Neuronal stem cell (in vitro differentiated cells): ENCODE results near the gene RANBP17.

Experiments used
- DNase-seq: peaks from one replicate; pipeline ENCODE4 v3.0.0-alpha.2; 2013; ENCODE audit warnings: low spot score
- H2AFZ ChIP-seq: one replicate; pipeline ENCODE4 v1.6.1; 2013; ENCODE audit warnings: mild to moderate bottlenecking, low read length, inconsistent platforms
- H2AK5ac ChIP-seq: 2 replicates; pipeline ENCODE4 v1.6.1; 2013; ENCODE audit warnings: low read depth, mild to moderate bottlenecking, inconsistent platforms, low read length, moderate library complexity, mixed read lengths
- H2BK120ac ChIP-seq: 2 replicates; pipeline ENCODE4 v1.6.1; 2013; ENCODE audit warnings: low read depth, mild to moderate bottlenecking, inconsistent platforms, low read length, moderate library complexity, mixed read lengths
- H2BK12ac ChIP-seq: one replicate; pipeline ENCODE4 v1.6.1; 2013; ENCODE audit warnings: low read length, inconsistent platforms
- H2BK15ac ChIP-seq: 2 replicates; pipeline ENCODE4 v1.6.1; 2013; ENCODE audit warnings: mild to moderate bottlenecking, low read length, inconsistent platforms, mixed read lengths
- H2BK5ac ChIP-seq: one replicate; pipeline ENCODE4 v1.6.1; 2013; ENCODE audit warnings: inconsistent platforms, mild to moderate bottlenecking, low read length, moderate library complexity
- H3K14ac ChIP-seq: one replicate; pipeline ENCODE4 v1.6.1; 2013; ENCODE audit warnings: low read length, inconsistent platforms
- H3K18ac ChIP-seq: 2 replicates; pipeline ENCODE4 v1.6.1; 2013; ENCODE audit warnings: low read length, inconsistent platforms
- H3K23ac ChIP-seq: 2 replicates; pipeline ENCODE4 v1.6.1; 2013; ENCODE audit warnings: low read depth, mild to moderate bottlenecking, mixed read lengths, low read length, inconsistent platforms; ENCODE audit not compliant: poor library complexity
- H3K27ac ChIP-seq: replicated peaks from 3 replicates; pipeline ENCODE4 v1.5.1; 2013; ENCODE audit warnings: low read length, inconsistent platforms
- H3K27me3 ChIP-seq, 3 experiments: 2 replicates each; pipeline ENCODE4 v1.6.1; 2013; ENCODE audit warnings: low read length in 3 of 3, mild to moderate bottlenecking in 2 of 3, inconsistent platforms in 1 of 3, low read depth in 1 of 3, mixed read lengths in 1 of 3, moderate library complexity in 1 of 3; ENCODE audit not compliant: control insufficient read depth in 3 of 3, insufficient read depth in 3 of 3
- H3K36me3 ChIP-seq, 2 donors: replicated peaks in 1 of 2; 2 replicates each; pipeline ENCODE4 v1.6.1; 2013; ENCODE audit warnings: low read length in 2 of 2; ENCODE audit not compliant: control insufficient read depth in 2 of 2, insufficient read depth in 2 of 2
- H3K4ac ChIP-seq: 2 replicates; pipeline ENCODE4 v1.6.1; 2013; ENCODE audit warnings: inconsistent platforms, mild to moderate bottlenecking, low read length, moderate library complexity
- H3K4me1 ChIP-seq, 2 donors: 1 replicate in 1 of 2; 2 replicates in 1 of 2; pipeline ENCODE4 v1.6.1; 2013; ENCODE audit warnings: low read length in 2 of 2, low read depth in 1 of 2; ENCODE audit not compliant: control insufficient read depth in 2 of 2, insufficient read depth in 1 of 2
- H3K4me2 ChIP-seq: one replicate; pipeline ENCODE4 v1.6.1; 2013; ENCODE audit warnings: mild to moderate bottlenecking, low read length, inconsistent platforms; ENCODE audit not compliant: insufficient read depth, poor library complexity, severe bottlenecking
- H3K4me3 ChIP-seq, 2 donors: 2 replicates each; pipeline ENCODE4 v1.5.1; 2013; ENCODE audit warnings: low read length in 2 of 2, mild to moderate bottlenecking in 2 of 2, inconsistent platforms in 1 of 2, moderate library complexity in 1 of 2
- H3K79me1 ChIP-seq: one replicate; pipeline ENCODE4 v1.6.1; 2013; ENCODE audit warnings: low read depth, mild to moderate bottlenecking, inconsistent platforms, low read length, moderate library complexity
- H3K9ac ChIP-seq: one replicate; pipeline ENCODE4 v1.6.1; 2013; ENCODE audit warnings: mild to moderate bottlenecking, low read depth, low read length, inconsistent platforms; ENCODE audit not compliant: poor library complexity
- H3K9me3 ChIP-seq, 2 donors: replicated peaks in 1 of 2; 2 replicates each; pipeline versions ENCODE3 to v1.6.1; 2013; ENCODE audit warnings: low read length in 2 of 2, mild to moderate bottlenecking in 2 of 2, inconsistent platforms in 1 of 2, low read depth in 1 of 2, mixed read lengths in 1 of 2, moderate library complexity in 1 of 2; ENCODE audit not compliant: control insufficient read depth in 2 of 2, insufficient read depth in 1 of 2
- H4K8ac ChIP-seq: one replicate; pipeline ENCODE4 v1.6.1; 2013; ENCODE audit warnings: low read depth, mild to moderate bottlenecking, inconsistent platforms, low read length, moderate library complexity
- H4K91ac ChIP-seq: one replicate; pipeline ENCODE4 v1.6.1; 2013; ENCODE audit warnings: low read length, low read depth, mild to moderate bottlenecking, inconsistent platforms; ENCODE audit not compliant: poor library complexity
- WGBS, 2 donors: extraction: QIAGEN DNeasy Blood & Tissue Kit; methylation state at CpG; one replicate each; pipeline ENCODE4 v1.1.7; 2013; ENCODE audit warnings: missing lambda C conversion rate in 2 of 2, mixed read lengths in 1 of 2; ENCODE audit not compliant: insufficient read length in 2 of 2, insufficient replicate concordance in 1 of 2; ENCODE audit errors: extremely low coverage in 2 of 2; 5-methylcytosine and 5-hydroxymethylcytosine counted together

The RANBP17 gene

GRCh38 chr5:171226864-171227263, 365.0 kb downstream of the RANBP17 start:
- Histone ChIP-seq H2AK5ac (no peak overlapping the region), H3K4ac (no peak overlapping the region), H3K27me3 (no peaks in the 10 kb centered on the region), H3K4me2 (no peak overlapping the region), H3K4me1 (no peaks in the 10 kb centered on the region), H2BK12ac (no peak overlapping the region), H3K9ac (no peak overlapping the region), H3K23ac (no peak overlapping the region), H3K18ac (no peak overlapping the region), H3K27ac (no peak overlapping the region), H3K14ac (no peak overlapping the region), H2BK15ac (no peak overlapping the region), H3K9me3 (no peaks in the 10 kb centered on the region), H2BK5ac (no peak overlapping the region), H2AFZ (no peak overlapping the region), H3K4me3 (no peak overlapping the region), H4K91ac (no peak overlapping the region), H2BK120ac (no peak overlapping the region), H3K79me1 (no peaks in the 10 kb centered on the region), H3K36me3 (peaks cover 2% of the 10 kb centered on the region in 2 donors), H4K8ac (no peak overlapping the region)
- no CpG with 5 or more reads among the region's 1 CpG for WGBS, 2 donors
- DNase-seq: no peak

- WGBS, 2 donors: no CpG with 5 or more reads among the region's 1 CpG
- H3K23ac ChIP-seq: no peak overlapping the region
- no peak overlapping the region for H4K91ac ChIP-seq
- H3K4me1 ChIP-seq: no peaks in the 10 kb centered on the region
- no peak overlapping the region for H3K4me3 ChIP-seq
- no peak overlapping the region for H2BK15ac ChIP-seq
- no peak overlapping the region for H2BK5ac ChIP-seq
- H3K9me3 ChIP-seq: no peaks in the 10 kb centered on the region
- peaks cover 2 to 10% of the 10 kb centered on the region in 2 donors for H3K36me3 ChIP-seq
- no peaks in the 10 kb centered on the region for H3K79me1 ChIP-seq
- H2BK120ac ChIP-seq: no peak overlapping the region
- no peak for DNase-seq
- no peak overlapping the region for H2AFZ ChIP-seq
- H3K9ac ChIP-seq: no peak overlapping the region
- no peak overlapping the region for H3K4ac ChIP-seq
- no peak overlapping the region for H2AK5ac ChIP-seq
- H3K27me3 ChIP-seq: no peaks in the 10 kb centered on the region
- no peak overlapping the region for H3K14ac ChIP-seq
- H2BK12ac ChIP-seq: no peak overlapping the region
- H4K8ac ChIP-seq: no peak overlapping the region
- H3K4me2 ChIP-seq: no peak overlapping the region
- H3K27ac ChIP-seq: no peak overlapping the region
- H3K18ac ChIP-seq: no peak overlapping the region
Measured at GRCh38 chr5:171236651-171237050, 374.8 kb downstream of the RANBP17 start.

DNA sequence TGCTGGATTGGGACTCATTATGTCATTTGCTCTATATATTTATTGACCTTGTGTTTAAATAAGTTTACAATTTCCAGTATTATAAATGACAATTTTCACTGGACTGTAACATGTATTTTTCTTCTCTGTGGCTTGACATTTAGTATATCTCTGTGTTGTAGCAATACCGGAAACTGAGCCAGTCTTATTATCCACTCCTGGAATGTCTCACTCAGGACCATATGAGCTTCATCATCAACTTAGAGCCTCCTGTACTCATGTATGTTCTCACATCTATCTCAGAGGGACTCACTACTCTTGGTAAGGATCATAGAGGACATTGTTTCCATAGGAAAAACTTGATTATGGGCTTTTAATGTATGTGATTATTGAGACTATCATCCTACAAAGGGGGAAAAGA, 380.7 kb downstream of the RANBP17 start:
- H3K14ac ChIP-seq: no peak overlapping the region
- H3K9me3 ChIP-seq: peaks cover 0 to 1% of the 10 kb centered on the region in 2 donors
- H3K27ac ChIP-seq: no peak overlapping the region
- no peak overlapping the region for H3K4ac ChIP-seq
- no peaks in the 10 kb centered on the region for H3K79me1 ChIP-seq
- H3K23ac ChIP-seq: no peak overlapping the region
- H3K4me1 ChIP-seq: no peaks in the 10 kb centered on the region
- H2AFZ ChIP-seq: no peak overlapping the region
- H2BK120ac ChIP-seq: no peak overlapping the region
- H2AK5ac ChIP-seq: no peak overlapping the region
- H2BK12ac ChIP-seq: no peak overlapping the region
- H3K4me2 ChIP-seq: no peak overlapping the region
- H4K8ac ChIP-seq: no peak overlapping the region
- H3K9ac ChIP-seq: no peak overlapping the region
- H3K36me3 ChIP-seq: peaks cover 2 to 25% of the 10 kb centered on the region in 2 donors
- H3K18ac ChIP-seq: no peak overlapping the region
- no peak overlapping the region for H3K4me3 ChIP-seq
- DNase-seq: no peak
- no peak overlapping the region for H2BK15ac ChIP-seq
- H2BK5ac ChIP-seq: no peak overlapping the region
- H4K91ac ChIP-seq: no peak overlapping the region
- H3K27me3 ChIP-seq: no peaks in the 10 kb centered on the region
- no CpG with 5 or more reads among the region's 1 CpG for WGBS, 2 donors

DNA sequence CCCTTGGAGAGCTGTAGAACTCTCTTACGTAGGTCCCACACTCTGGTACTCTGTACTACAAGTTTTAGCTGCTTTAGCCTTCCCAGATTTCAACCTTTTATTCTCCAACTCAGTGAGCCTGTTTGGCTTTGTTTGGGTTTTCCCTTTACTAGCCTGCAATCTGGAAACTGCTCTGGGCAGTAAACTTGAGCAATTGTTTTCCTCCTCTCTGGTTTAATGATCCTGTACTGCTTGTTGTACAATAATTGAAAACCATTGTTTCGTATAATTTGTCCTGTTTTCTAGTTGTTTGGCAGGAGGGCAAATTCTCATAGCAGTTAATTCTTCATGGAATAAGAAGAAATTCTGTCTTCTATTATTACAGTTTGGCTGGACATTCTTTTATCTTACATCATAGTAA, 384.4 kb downstream of the RANBP17 start:
- Histone ChIP-seq H3K36me3 (peaks cover 8 to 31% of the 10 kb centered on the region in 2 donors), H3K4me2 (no peak overlapping the region), H2BK120ac (no peak overlapping the region), H2AFZ (no peak overlapping the region), H3K79me1 (no peaks in the 10 kb centered on the region), H3K9me3 (peaks cover 8 to 27% of the 10 kb centered on the region in 2 donors), H4K8ac (no peak overlapping the region), H3K23ac (no peak overlapping the region), H3K4ac (no peak overlapping the region), H4K91ac (no peak overlapping the region), H3K9ac (no peak overlapping the region), H3K4me3 (no peak overlapping the region), H2BK15ac (no peak overlapping the region), H2BK12ac (no peak overlapping the region), H2AK5ac (no peak overlapping the region), H3K27me3 (no peaks in the 10 kb centered on the region), H2BK5ac (no peak overlapping the region), H3K4me1 (no peaks in the 10 kb centered on the region), H3K18ac (no peak overlapping the region), H3K27ac (no peak overlapping the region), H3K14ac (no peak overlapping the region)
- DNase-seq: no peak
- no CpG with 5 or more reads among the region's 2 CpGs for WGBS, 2 donors
